Left kidney (tissue), 8 donors: ENCODE data around the gene XPA. TPM values are rescaled to one million over a fixed set of nuclear protein-coding genes. Genes with fewer than 3 reads are reported as not detected.
"Not testable (repeated sequence)": the region's sequence is repeated elsewhere in the genome, so short reads cannot be mapped to it uniquely, and the experiment has no call there.

Experiments
- DNase-seq: peaks from one replicate; pipeline ENCODE4 v3.0.0-alpha.2; 2013
- long read RNA-seq, 8 donors: transcript quantifications; one replicate each; lab custom pipeline, GENCODE V29; 2026
- polyA plus RNA-seq: library from polyadenylated mRNA; unstranded; fragments of 120-200 nt; gene quantifications from one replicate; pipeline ENCODE4 v1.2.1, GENCODE V29; 2013; ENCODE audit not compliant: insufficient read length

Gene XPA
- 46.7 TPM for polyA plus RNA-seq
- long read RNA-seq, donor 1, partial matches to known transcripts: 12 of 16 reads
- long read RNA-seq, donor 1, other reads (novel, unspliced or antisense): 0 of 16 reads
- long read RNA-seq, donor 2, transcript XPA-201 (6 exons, 1,417 nt): major isoform, 7 of 8 reads
- long read RNA-seq, donor 2, partial matches to known transcripts: 0 of 8 reads
- long read RNA-seq, donor 2, other reads (novel, unspliced or antisense): 0 of 8 reads
- long read RNA-seq, donor 3, transcript XPA-201 (6 exons, 1,417 nt): major isoform, 8 of 8 reads
- long read RNA-seq, donor 3, partial matches to known transcripts: 0 of 8 reads
- long read RNA-seq, donor 3, other reads (novel, unspliced or antisense): 0 of 8 reads
- long read RNA-seq, donor 4: 0 reads
- long read RNA-seq, donor 5, transcript XPA-201 (6 exons, 1,417 nt): major isoform, 20 of 21 reads
- long read RNA-seq, donor 5, partial matches to known transcripts: 0 of 21 reads
- long read RNA-seq, donor 5, other reads (novel, unspliced or antisense): 0 of 21 reads
- long read RNA-seq, donor 6, transcript XPA-201 (6 exons, 1,417 nt): major isoform, 9 of 20 reads
- long read RNA-seq, donor 6, partial matches to known transcripts: 11 of 20 reads
- long read RNA-seq, donor 6, other reads (novel, unspliced or antisense): 0 of 20 reads
- long read RNA-seq, donor 7, partial matches to known transcripts: 0 of 5 reads
- long read RNA-seq, donor 7, other reads (novel, unspliced or antisense): 0 of 5 reads
- long read RNA-seq, donor 8, partial matches to known transcripts: 0 of 2 reads
- long read RNA-seq, donor 8, other reads (novel, unspliced or antisense): 0 of 2 reads

GRCh38 chr9:97696803-97697601, at the start of gene XPA:
Gene XPA, minus strand, starts transcription at chr9:97697340. Its CDS starts 48 bp downstream, at chr9:97697292.
- DNase-seq: peak; percentile 96

- DNase-seq: no peak
Measured at GRCh38 chr9:97744710-97745708, 47.9 kb upstream of the XPA start.

- DNase-seq: not testable (repeated sequence)
Measured at GRCh38 chr9:97744025-97744424, 46.9 kb upstream of the XPA start.

GRCh38 chr9:97742545-97742944, 45.4 kb upstream of the XPA start:
- DNase-seq: no peak

- no peak for DNase-seq
Measured at GRCh38 chr9:97741947-97742346, 44.8 kb upstream of the XPA start.

GRCh38 chr9:97740848-97741821, 44.0 kb upstream of the XPA start:
- peak; percentile 52 for DNase-seq

GRCh38 chr9:97737429-97737828, 40.3 kb upstream of the XPA start:
- DNase-seq: no peak

- no peak for DNase-seq
Measured at GRCh38 chr9:97735070-97735600, 38.0 kb upstream of the XPA start.

- no peak for DNase-seq
Measured at GRCh38 chr9:97726716-97727115, 29.6 kb upstream of the XPA start.

GRCh38 chr9:97723819-97724218, 26.7 kb upstream of the XPA start:
- DNase-seq: no peak

GRCh38 chr9:97722331-97722730, 25.2 kb upstream of the XPA start:
- no peak for DNase-seq

GRCh38 chr9:97721396-97721795, 24.3 kb upstream of the XPA start:
- no peak for DNase-seq

- DNase-seq: no peak
Measured at GRCh38 chr9:97717866-97718265, 20.7 kb upstream of the XPA start.

GRCh38 chr9:97714435-97714834, 17.3 kb upstream of the XPA start:
- no peak for DNase-seq

- no peak for DNase-seq
Measured at GRCh38 chr9:97711223-97711626, 14.1 kb upstream of the XPA start.

GRCh38 chr9:97710356-97711222, 13.4 kb upstream of the XPA start:
- peak; percentile 67 for DNase-seq

GRCh38 chr9:97706246-97706645, 9.1 kb upstream of the XPA start:
- DNase-seq: no peak

GRCh38 chr9:97705354-97705950, 8.3 kb upstream of the XPA start:
- no peak for DNase-seq
